HG03060 (cell line): Measurements from ENCODE around the gene AGAP1.

ENCODE experiments used
- ATAC-seq: cut with Tn5 transposase; IDR thresholded peaks from one replicate; pipeline ENCODE4 v1.9.1; 2021; ENCODE audit warnings: low read depth, moderate number of reproducible peaks; ENCODE audit not compliant: unreplicated experiment

AGAP1 gene

GRCh38 chr2:235989591-235989990 lies 495.7 kb downstream of the AGAP1 start:
- no peak for ATAC-seq

GRCh38 chr2:235990344-235990743 lies 496.5 kb downstream of the AGAP1 start:
- no peak for ATAC-seq

- no peak for ATAC-seq
These were observed 498.2 kb downstream of the AGAP1 start for GRCh38 chr2:235992024-235992423.

GRCh38 chr2:235996419-235996818 lies 502.6 kb downstream of the AGAP1 start:
- no peak for ATAC-seq

GRCh38 chr2:235999011-235999410 lies 505.2 kb downstream of the AGAP1 start:
- no peak for ATAC-seq

DNA sequence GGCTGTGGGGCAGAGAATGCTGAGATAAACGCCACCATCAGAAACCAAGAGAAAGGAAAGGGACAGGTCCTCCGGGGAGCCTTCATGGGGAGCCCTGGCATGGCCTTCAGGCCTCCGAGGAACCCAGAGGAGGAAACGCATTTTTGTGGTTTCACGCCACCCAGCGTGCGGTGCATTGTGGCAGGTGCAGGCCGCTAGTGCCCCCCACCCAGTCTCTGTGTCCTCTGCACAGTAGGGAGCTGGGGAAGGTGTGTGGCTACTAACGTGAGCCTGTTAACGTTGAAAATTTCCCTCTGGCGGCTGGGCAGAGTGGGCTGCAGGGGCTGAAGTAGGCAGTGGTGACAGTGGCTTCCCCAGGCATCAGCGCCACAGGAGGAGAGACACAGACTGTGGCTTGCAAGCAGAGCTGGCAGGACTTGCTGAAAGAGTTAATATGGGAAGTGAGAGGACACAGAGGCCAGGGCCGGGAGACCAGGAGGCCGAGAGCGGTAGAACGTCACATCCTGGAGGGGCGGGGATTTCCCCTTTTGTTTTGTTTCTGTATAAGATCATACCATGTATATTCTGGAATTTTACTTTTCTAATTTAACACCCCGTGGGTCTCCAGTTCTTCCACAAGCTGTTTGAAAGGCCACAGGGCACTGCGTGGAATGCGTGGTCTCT lies 507.5 kb downstream of the AGAP1 start:
- ATAC-seq: no peak

DNA sequence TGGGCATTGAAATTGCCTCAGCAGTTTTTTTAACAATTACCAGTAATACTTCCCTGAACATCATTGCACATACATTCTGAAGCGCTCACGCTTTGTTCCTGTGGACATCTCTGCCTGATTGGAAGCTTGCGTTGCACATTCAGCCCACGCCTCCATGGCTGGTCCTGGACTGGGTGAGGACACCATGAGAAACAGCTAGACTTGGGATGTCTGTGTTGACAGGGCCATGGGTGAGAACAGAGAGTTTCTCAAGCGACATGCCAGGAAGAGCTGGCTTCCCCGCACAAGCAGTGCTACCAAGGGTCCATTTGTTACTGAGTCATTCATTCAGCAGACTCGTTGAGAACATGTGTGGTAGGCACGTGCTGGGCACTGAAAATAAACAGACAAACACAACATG lies 508.0 kb downstream of the AGAP1 start:
- no peak for ATAC-seq

DNA sequence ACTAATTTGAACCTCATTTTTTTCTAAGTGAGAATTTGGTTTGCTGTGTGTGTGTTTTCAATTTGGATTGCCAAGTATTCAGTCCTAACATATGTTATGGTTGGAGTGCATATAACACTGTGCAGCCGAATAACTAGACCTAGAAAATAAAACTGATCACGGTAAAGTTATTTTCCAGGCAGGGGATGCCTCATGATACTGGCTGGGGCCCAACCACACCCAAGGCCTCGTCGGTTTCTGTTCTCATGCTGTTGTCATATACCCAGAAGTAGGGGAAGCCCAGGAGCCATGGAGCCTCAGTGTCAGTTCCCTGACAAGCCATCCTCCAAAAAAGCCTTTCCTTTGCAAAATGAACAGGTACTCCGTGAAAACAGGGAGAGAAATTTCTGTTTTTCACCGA lies 514.2 kb downstream of the AGAP1 start:
- no peak for ATAC-seq

DNA sequence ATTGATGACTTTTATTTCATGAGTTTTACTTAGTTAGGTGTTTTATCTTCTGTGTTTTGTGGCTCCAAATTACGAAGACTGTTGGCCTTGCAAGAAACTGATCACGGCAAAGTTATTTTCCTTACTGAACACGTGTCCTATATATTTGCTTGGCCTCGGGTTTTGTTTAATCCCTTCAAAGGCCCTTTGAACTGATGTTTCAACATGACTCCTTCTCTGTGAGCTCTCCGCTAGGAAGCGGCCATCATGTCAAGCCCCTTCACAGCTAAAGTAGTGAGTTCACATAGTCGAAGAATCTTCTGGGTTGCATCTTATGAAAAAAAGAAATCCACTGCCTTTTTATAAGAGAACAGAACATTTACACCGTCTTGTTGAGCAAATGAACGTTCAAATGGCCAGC lies 515.0 kb downstream of the AGAP1 start:
- ATAC-seq: no peak

- ATAC-seq: no peak
These were observed 517.3 kb downstream of the AGAP1 start for GRCh38 chr2:236010920-236011685.

- no peak for ATAC-seq
These were observed 518.3 kb downstream of the AGAP1 start for GRCh38 chr2:236012155-236012554.

DNA sequence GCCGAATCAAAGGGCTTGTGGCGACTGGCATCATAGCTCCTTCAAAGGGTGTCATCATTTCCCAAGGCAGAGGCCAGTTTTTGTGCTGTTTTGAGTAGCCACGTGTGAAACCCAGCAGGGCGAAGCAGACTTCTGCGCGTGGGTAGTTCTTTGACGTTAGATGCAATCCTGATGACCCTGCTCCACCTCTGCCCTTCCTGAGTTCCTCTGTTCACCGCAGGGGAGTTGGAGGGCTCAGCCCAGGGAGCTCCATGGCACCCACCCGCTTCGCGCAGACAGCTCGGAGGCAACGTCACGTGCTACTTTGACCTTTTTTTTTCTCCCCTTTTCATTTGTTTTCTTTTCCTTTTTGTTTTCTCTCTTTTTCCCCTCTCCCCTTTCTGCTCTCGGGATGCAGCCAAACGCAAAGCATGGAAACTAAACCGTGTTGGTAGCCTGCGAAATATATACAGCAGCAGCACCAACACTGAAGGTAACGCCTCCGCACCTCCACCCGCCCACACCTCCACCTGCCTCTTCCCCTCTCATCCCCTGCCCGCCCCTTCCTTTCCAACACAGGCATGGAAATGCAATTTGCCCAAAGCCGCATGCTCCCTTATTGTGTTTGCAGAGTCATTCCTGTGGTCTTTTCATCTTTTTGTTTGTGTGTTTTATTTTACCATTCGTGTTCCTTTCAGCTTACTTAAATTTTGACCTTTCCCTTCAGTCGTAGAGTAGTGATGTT lies 520.7 kb downstream of the AGAP1 start:
- ATAC-seq: no peak

DNA sequence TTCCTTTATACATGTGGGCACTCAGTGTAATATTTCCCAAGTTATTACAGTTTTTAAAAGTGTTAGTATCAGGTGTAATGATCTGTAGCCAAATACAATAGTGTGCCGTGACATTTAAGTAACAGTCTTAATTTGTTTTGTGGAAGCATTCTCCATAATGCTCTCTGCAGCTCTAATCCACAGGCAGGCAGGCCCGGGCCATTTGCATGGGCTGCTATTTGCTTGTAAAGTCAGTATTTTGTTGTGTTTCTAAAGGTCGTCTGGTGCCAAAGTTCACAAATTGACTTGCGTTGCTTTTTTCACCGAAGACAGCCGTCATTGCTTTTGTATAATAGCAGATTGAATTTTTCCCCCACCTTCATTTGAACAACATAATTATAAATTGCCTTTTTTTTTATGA lies 521.3 kb downstream of the AGAP1 start:
- ATAC-seq: no peak

DNA sequence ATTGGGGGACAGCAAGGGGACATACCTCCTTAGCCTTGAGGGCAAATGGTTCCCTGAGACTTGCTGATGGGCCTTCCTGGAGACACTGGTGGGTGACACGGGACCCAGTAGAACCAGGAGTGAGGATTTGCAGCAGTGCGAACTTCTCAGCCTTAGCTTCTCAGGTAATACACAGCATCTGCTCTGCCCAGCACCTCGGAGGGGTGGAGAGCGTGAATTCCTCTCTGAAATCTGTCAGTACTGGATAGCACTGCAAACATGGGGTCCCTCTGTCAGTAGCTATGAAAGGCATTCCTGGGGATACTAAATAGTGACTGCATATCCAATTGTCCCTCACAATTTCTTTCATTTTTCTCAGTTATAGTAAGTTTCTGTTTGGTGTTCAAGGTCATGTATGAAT lies 522.7 kb downstream of the AGAP1 start:
- no peak for ATAC-seq

GRCh38 chr2:236017446-236017845 lies 523.6 kb downstream of the AGAP1 start:
- no peak for ATAC-seq

DNA sequence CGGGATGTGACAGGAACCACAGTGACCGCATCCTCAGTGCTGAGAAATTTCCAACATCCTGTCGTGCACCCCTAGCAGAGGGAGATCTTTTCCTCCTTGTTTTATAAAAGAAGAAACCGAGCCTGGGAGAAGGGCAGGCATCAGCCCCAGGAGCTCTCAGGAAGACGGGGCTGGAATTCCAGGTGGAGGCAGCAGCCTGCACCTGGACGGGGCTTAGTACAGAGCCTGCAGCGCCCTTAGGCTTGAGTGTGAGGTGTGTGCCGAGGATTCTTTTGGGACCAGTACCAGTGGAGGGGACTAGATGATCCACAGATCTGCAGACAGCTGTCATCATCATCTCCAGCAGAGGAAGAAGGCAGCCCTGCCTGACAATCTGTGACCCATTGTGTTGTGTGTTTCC lies 525.6 kb downstream of the AGAP1 start:
- ATAC-seq: no peak

GRCh38 chr2:236021499-236022057 lies 527.7 kb downstream of the AGAP1 start:
- no peak for ATAC-seq

GRCh38 chr2:236022128-236022527 lies 528.3 kb downstream of the AGAP1 start:
- no peak for ATAC-seq

- ATAC-seq: no peak
These were observed 532.0 kb downstream of the AGAP1 start for GRCh38 chr2:236025892-236026291.

GRCh38 chr2:236026841-236027240 lies 533.0 kb downstream of the AGAP1 start:
- ATAC-seq: no peak

DNA sequence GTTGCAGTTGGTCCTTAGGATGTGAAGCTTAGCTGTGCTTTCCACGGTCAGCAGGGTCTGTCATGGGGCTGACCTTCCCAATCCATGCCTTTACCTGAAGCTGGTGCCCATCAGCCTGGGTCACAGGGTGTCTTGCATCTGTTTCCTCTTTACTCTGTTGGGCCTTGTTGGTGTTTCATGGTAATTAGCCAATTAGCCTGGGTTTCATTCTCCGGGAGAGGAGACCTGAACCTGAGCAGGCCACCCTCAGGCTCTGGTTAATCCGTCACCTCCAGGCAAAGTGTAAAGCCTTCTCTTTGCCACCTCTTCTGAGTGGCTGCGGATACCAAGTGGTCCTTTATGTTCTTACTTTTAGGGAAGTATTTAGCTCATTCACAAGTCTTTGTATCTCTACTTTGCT lies 534.2 kb downstream of the AGAP1 start:
- ATAC-seq: no peak
